ENCODE measurements around the gene UVSSA.

- no peak for TF ChIP-seq CTCF (IDR thresholded peaks at IDR 0.05)
- no peak for TF ChIP-seq EZH2 (IDR thresholded peaks at IDR 0.05; ENCODE audit: borderline replicate concordance, insufficient read depth, low read depth, low read length, poor library complexity, severe bottlenecking)
These were observed 29.6 kb upstream of the UVSSA start for GRCh38 chr4:1317177-1318045.

Data from B cell (primary cell).